Rectal smooth muscle tissue (tissue), 1 donor: ENCODE measurements around the gene ZNF613.
"Not testable (repeated sequence)": the region's sequence is repeated elsewhere in the genome, so short reads cannot be mapped to it uniquely, and the experiment has no call there.

Experiments
- H3K27ac ChIP-seq: one replicate; pipeline ENCODE4 v1.7.0; 2013; ENCODE audit warnings: low read depth, low read length, inconsistent platforms
- H3K27me3 ChIP-seq: one replicate; pipeline ENCODE4 v1.7.0; 2013; ENCODE audit warnings: low read length; ENCODE audit not compliant: control insufficient read depth, insufficient read depth
- H3K36me3 ChIP-seq: one replicate; pipeline ENCODE4 v1.7.0; 2013; ENCODE audit warnings: low read length; ENCODE audit not compliant: control insufficient read depth, insufficient read depth
- H3K4me1 ChIP-seq: one replicate; pipeline ENCODE4 v1.7.0; 2013; ENCODE audit warnings: low read length; ENCODE audit not compliant: control insufficient read depth, insufficient read depth
- H3K4me3 ChIP-seq: one replicate; pipeline ENCODE4 v1.7.0; 2013; ENCODE audit warnings: low read length
- H3K9ac ChIP-seq: one replicate; pipeline ENCODE4 v1.7.0; 2013; ENCODE audit warnings: low read length

The ZNF613 gene

DNA sequence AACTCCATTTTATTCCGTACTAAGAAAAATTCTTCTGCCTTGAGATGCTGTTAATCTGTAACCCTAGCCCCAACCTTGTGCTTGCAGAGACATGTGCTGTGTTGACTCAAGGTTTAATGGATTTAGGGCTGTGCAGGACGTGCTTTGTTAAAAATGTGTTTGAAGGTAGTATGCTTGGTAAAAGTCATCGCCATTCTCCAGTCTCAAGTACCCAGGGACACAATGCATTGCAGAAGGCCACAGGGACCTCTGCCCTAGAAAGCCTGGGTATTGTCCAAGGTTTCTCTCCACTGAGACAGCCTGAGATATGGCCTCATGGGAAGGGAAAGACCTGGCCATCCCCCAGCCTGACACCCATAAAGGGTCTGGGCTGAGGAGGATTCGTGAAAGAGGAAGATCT lies 30.6 kb downstream of the ZNF613 start:
- H3K9ac ChIP-seq, H3K36me3 ChIP-seq, H3K27ac ChIP-seq, H3K27me3 ChIP-seq, H3K4me1 ChIP-seq, H3K4me3 ChIP-seq: not testable (repeated sequence)

DNA sequence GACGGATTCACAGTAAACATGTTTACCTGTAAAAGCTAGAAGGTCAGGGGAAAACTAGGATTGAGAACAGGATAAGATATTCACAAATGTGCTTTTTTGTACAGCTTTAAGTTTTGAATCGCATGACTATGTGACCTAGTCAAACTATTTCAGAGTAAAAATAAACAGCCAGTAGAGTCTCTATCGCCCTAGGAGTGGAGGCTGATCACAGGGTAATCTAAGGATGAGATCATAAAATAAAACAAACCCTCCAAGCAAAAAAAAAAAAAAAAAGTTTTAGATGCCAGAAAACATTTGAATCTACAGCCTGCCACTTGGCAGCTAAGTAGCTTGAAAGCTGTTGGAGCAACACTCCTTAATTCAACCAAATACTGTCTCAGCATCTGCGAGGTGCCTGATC lies 32.5 kb downstream of the ZNF613 start:
- Histone ChIP-seq H3K4me1 (no peaks in the 10 kb centered on the region), H3K9ac (no peak overlapping the region), H3K27me3 (no peaks in the 10 kb centered on the region), H3K4me3 (no peak overlapping the region), H3K36me3 (peaks cover 3% of the 10 kb centered on the region), H3K27ac (no peak overlapping the region)

DNA sequence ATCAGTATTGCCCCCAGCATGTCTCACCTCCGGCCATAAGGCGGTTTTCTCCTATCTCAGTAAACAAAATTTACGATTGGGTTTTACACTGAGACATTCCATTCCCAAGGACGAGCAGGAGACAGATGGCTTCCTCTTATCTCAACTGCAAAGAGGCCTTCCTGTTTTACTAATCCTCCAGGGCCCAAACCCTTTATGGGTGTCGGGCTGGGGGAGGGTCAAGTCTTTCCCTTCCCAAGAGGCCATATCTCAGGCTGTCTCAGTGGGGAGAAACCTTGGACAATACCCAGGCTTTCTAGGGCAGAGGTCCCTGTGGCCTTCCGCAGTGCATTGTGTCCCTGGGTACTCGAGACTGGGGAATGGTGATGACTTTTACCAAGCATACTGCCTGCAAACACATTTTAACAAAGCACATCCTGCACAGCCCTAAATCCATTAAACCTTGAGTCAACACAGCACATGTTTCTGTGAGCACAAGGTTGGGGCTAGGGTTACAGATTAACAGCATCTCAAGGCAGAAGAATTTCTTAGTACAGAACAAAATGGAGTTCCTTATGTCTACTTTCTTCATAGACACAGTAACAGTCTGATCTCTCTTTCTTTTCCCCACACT lies 33.5 kb downstream of the ZNF613 start:
- not testable (repeated sequence) for H3K4me1 ChIP-seq, H3K9ac ChIP-seq, H3K27me3 ChIP-seq, H3K4me3 ChIP-seq, H3K27ac ChIP-seq
- H3K36me3 ChIP-seq: peaks cover 13% of the 10 kb centered on the region

DNA sequence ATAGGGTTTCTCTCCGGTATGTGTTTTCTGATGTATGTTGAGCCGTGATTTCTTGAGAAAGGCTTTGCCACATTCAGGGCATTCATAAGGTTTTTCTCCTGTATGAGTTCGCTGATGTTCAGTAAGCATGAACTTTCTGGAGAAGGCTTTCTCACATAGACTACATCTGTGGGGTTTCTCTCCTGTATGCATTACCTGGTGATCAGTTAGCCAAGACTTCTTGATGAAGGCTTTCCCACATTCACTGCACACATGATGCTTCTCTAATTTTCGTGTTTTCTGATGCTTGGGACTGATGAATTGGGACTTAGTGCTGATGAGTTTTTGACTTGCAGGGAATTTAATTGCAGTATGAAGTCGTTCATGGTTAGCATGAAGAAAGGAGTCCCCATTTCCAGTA lies 38.3 kb downstream of the ZNF613 start:
- H3K4me1 ChIP-seq: no peaks in the 10 kb centered on the region
- no peak overlapping the region for H3K27ac ChIP-seq
- no peaks in the 10 kb centered on the region for H3K27me3 ChIP-seq
- H3K4me3 ChIP-seq: no peak overlapping the region
- H3K9ac ChIP-seq: no peak overlapping the region
- peaks cover 45% of the 10 kb centered on the region for H3K36me3 ChIP-seq

DNA sequence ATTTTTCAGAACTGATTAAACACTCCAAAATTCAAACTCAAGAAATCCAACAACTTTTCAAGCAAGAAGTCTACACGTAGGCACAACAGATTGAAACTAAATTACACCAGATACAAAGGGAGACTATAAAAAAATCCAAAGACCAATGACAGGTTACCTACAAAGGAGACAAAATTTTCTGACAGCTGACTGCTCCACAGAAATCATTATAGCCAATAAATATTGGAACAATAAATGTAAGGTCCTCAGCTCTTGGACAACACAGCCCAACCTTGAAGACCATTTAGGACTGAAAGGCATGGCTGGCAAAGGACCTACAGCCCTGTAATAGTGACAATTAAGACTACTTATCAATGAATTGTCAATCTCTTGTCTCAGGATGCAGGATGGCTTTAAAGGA lies 43.4 kb downstream of the ZNF613 start:
- no peak overlapping the region for H3K4me3 ChIP-seq
- no peaks in the 10 kb centered on the region for H3K27me3 ChIP-seq
- H3K36me3 ChIP-seq: peaks cover 63% of the 10 kb centered on the region
- no peaks in the 10 kb centered on the region for H3K4me1 ChIP-seq
- H3K27ac ChIP-seq: no peak overlapping the region
- no peak overlapping the region for H3K9ac ChIP-seq

DNA sequence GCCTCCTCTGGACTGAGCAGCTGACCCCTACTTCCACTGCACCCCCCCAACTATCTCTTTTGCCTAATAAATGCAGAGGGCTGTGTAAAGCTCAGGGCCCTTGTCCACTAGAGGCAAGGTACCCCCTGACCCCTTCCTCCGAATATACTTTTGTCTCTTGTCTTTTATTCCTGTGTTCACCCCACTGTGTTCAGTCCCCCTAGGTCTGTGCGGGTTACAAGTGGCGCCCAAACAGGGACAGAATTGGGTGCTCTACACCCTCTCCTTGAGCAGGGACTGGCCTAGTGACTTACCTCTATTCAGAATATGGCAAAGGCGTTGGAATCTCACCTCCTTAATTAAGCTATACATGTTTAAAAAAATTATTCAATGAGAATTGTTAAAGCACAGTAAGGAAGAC lies 44.4 kb downstream of the ZNF613 start:
- Histone ChIP-seq H3K36me3 (peaks cover 59% of the 10 kb centered on the region), H3K27me3 (no peaks in the 10 kb centered on the region), H3K27ac (no peak overlapping the region), H3K4me3 (peak overlapping the region; percentile 29), H3K4me1 (no peaks in the 10 kb centered on the region), H3K9ac (no peak overlapping the region)

DNA sequence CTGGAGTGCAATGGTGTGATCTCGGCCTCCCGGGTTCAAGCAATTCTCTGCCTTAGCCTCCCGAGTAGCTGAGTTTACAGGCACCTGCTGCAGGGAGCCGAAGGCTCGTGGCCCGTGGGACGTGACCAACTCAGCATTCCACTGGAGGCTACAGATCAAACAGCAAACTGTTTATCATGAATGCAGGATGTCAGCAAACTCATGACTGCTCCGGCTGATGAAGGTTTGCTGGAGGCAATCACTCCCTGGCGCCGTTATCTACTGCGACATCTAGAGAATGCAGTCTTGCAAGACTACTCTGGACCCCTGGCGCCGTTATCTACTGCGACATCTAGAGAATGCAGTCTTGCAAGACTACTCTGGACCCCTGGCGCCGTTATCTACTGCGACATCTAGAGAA lies 48.5 kb downstream of the ZNF613 start:
- H3K27me3 ChIP-seq, H3K4me1 ChIP-seq, H3K27ac ChIP-seq, H3K4me3 ChIP-seq, H3K9ac ChIP-seq: not testable (repeated sequence)
- peaks cover 49% of the 10 kb centered on the region for H3K36me3 ChIP-seq

DNA sequence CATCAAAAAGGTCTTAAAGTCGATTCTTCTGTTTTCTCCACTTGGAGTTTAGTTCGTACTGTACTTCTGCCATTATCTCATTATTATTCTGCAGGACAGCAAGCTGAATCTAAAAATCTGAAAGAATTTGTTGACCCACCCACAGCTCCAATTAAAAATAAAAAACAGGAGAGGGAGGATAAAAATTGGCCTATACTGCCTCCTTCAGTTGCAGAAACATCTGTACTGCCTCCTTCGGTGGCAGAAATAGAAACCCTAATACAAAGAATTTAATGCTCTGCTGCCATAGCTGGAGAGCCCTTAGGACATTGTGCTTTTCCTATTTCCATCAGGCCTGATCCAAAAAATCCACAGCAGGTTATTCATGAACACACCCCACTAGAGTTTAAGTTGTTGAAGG lies 49.6 kb downstream of the ZNF613 start:
- H3K36me3 ChIP-seq: peaks cover 40% of the 10 kb centered on the region
- H3K4me1 ChIP-seq: no peaks in the 10 kb centered on the region
- no peak overlapping the region for H3K4me3 ChIP-seq
- H3K27ac ChIP-seq: no peak overlapping the region
- H3K27me3 ChIP-seq: no peaks in the 10 kb centered on the region
- H3K9ac ChIP-seq: no peak overlapping the region

DNA sequence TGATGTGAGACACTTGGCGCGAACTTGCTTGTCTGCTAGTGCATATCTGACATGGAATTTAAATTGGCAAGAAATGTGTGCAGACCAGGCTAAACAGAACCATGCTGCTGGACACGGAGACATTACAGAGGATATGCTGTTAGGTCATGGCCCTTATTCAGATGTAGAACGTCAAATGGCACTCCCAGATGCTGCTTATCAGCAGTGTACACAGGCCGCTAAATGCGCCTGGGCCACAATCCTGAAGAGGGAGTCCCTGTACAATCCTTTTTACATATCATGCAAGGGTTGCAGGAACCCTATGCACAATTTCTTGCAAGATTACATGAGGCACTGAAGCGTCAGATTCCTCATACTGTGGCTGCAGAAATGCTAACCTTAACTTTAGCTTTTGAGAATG lies 50.1 kb downstream of the ZNF613 start:
- Histone ChIP-seq H3K36me3 (peaks cover 38% of the 10 kb centered on the region), H3K4me1 (no peaks in the 10 kb centered on the region), H3K27me3 (no peaks in the 10 kb centered on the region), H3K9ac (no peak overlapping the region), H3K27ac (no peak overlapping the region), H3K4me3 (no peak overlapping the region)

DNA sequence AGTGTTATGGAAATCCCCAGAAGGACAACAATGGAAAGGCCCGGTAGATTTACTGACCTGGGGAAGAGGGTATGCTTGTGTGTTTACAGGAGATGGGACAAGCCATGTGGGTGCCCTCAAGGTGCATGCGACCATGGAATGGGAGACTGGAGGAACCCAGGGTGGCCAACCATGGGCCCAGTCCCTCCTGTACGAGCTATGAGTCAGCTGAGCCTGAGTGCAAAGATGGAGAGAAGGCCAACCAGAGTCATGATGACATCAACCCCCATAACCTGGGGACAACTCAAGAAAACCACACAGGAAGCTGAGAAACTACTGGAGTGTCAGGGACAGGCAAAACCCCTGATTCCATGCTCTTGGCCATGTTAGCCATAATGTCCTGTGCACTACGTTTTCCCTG lies 51.6 kb downstream of the ZNF613 start:
- Histone ChIP-seq H3K27ac (no peak overlapping the region), H3K4me1 (no peaks in the 10 kb centered on the region), H3K4me3 (no peak overlapping the region), H3K27me3 (no peaks in the 10 kb centered on the region), H3K36me3 (peaks cover 30% of the 10 kb centered on the region), H3K9ac (no peak overlapping the region)

DNA sequence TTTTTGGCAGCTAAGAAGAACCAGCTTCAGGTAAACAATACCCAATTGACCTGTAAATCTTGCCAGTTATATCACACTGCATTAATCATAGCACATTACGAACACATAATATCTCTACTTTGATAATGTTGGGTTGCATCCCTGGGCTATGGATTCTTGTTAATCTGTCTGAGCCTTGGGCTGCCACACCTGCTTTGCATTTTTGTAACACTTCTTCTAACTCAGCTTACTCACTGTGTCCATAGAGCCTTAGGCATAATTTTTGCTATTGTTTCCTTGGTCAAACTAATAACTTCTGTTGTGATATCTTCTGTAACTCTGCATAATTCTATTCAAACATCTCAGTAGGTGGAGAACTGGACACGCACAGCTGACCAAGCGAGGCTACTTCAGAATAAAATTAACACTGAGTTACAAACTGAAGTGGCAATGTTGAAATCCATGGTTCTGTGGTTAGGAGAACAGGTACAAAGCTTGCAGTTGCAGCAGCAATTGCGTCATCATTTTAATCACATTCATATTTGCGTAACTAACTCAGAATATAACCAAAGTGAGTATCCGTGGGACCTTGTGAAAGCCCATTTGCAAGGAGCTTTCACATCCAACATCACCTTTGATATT lies 53.0 kb downstream of the ZNF613 start:
- Histone ChIP-seq H3K27ac (no peak overlapping the region), H3K27me3 (no peaks in the 10 kb centered on the region), H3K9ac (no peak overlapping the region), H3K4me1 (no peaks in the 10 kb centered on the region), H3K36me3 (peaks cover 21% of the 10 kb centered on the region), H3K4me3 (no peak overlapping the region)

DNA sequence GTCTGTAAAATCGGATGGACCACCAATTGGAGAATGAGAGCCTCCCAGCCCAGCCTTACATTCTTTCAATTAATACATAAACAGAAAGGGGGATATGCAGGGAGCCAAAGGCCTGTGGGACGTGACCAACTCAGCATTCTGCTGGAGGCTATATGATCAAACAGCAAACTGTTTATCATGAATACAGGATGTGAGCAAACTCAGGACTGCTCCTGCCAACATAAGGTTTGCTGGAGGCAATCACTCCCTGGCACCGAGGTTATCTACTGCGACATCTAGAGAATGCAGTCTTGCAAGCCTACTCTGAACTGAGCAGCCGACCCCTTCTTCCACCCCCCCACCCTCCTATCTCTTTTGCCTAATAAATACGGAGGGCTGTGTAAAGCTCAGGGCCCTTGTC lies 53.7 kb downstream of the ZNF613 start:
- not testable (repeated sequence) for H3K9ac ChIP-seq, H3K4me3 ChIP-seq, H3K27ac ChIP-seq, H3K27me3 ChIP-seq, H3K4me1 ChIP-seq
- H3K36me3 ChIP-seq: peaks cover 21% of the 10 kb centered on the region

DNA sequence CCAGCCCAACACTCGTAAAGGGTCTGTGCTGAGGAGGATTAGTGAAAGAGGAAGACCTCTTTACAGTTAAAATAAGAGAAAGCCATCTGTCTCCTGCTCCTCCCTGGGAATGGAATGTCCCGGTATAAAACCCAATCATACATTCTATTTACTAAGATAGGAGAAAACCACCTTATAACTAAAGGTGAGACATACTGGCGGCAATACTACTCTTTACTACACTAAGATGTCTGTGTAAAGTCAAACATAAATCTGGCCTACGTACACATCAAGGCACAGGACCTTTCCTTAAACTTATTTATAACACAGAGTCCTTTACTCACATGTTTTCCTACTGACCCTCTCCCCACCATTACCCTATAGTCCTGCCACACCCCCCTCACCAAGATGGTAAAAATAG lies 56.1 kb downstream of the ZNF613 start:
- Histone ChIP-seq H3K9ac (no peak overlapping the region), H3K4me1 (no peaks in the 10 kb centered on the region)

More for the DNA sequence above, 56.1 kb downstream of the ZNF613 start:
- H3K36me3 ChIP-seq: peaks cover 13% of the 10 kb centered on the region
- H3K27ac ChIP-seq: no peak overlapping the region
- H3K4me3 ChIP-seq: no peak overlapping the region
- H3K27me3 ChIP-seq: no peaks in the 10 kb centered on the region
